PFSK-1 (cell line): ENCODE measurements around the gene TNS1.

Source experiments
- FOXP2 ChIP-seq: optimal IDR thresholded peaks from 2 replicates; pipeline ENCODE3; 2011; ENCODE audit warnings: borderline replicate concordance, control low read depth, inconsistent platforms; ENCODE audit not compliant: insufficient read depth; ENCODE audit errors: extremely low read length, extremely low read depth
- POLR2AphosphoS5 ChIP-seq: IDR thresholded peaks from 2 replicates; pipeline ENCODE4 v1.6.1; 2012; ENCODE audit warnings: low read depth, mild to moderate bottlenecking, control low read depth, low read length, moderate library complexity
- SIN3A ChIP-seq: IDR thresholded peaks from 2 replicates; pipeline ENCODE4 v1.6.1; 2012; ENCODE audit warnings: mild to moderate bottlenecking, low read length, moderate library complexity, borderline replicate concordance; ENCODE audit not compliant: insufficient read depth
- TAF1 ChIP-seq: IDR thresholded peaks from 2 replicates; pipeline ENCODE4 v1.6.1; 2012; ENCODE audit warnings: low read length, control low read depth, borderline replicate concordance; ENCODE audit not compliant: insufficient read depth
- TF ChIP-seq, protein P1 (sequence below), 2 experiments: IDR thresholded peaks; 2 replicates each; pipeline versions ENCODE4 v1.6.1 to v1.8.0; 2011 to 2012; ENCODE audit warnings: low read depth in 2 of 2, low read length in 2 of 2, control low read depth in 1 of 2, inconsistent platforms in 1 of 2, mild to moderate bottlenecking in 1 of 2, moderate library complexity in 1 of 2; ENCODE audit not compliant: insufficient read depth in 1 of 2

DNA sequence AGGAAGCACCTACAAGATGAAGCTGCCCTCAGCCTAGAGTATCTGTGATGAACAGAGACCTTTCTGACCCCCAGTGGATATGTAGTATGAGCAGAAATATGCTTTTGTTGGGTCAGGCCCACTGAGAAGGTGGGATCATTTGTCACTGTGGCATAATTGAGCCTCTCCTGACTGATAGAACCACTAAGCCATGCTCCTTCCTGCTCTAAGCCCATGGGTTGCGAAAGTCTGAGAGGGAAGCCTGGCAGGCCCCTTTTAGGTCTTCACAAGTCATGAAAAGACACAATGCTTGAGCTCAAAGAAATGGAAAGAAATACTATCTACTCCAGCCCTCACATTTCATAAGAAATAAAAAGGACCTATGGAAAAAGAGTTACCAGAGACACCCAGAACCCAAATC, 127.7 kb downstream of the TNS1 start:
- no peak for TF ChIP-seq TAF1
- TF ChIP-seq POLR2AphosphoS5, result no peak
- TF ChIP-seq, protein P1, sequence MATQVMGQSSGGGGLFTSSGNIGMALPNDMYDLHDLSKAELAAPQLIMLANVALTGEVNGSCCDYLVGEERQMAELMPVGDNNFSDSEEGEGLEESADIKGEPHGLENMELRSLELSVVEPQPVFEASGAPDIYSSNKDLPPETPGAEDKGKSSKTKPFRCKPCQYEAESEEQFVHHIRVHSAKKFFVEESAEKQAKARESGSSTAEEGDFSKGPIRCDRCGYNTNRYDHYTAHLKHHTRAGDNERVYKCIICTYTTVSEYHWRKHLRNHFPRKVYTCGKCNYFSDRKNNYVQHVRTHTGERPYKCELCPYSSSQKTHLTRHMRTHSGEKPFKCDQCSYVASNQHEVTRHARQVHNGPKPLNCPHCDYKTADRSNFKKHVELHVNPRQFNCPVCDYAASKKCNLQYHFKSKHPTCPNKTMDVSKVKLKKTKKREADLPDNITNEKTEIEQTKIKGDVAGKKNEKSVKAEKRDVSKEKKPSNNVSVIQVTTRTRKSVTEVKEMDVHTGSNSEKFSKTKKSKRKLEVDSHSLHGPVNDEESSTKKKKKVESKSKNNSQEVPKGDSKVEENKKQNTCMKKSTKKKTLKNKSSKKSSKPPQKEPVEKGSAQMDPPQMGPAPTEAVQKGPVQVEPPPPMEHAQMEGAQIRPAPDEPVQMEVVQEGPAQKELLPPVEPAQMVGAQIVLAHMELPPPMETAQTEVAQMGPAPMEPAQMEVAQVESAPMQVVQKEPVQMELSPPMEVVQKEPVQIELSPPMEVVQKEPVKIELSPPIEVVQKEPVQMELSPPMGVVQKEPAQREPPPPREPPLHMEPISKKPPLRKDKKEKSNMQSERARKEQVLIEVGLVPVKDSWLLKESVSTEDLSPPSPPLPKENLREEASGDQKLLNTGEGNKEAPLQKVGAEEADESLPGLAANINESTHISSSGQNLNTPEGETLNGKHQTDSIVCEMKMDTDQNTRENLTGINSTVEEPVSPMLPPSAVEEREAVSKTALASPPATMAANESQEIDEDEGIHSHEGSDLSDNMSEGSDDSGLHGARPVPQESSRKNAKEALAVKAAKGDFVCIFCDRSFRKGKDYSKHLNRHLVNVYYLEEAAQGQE (IDR thresholded peaks at IDR 0.05; ENCODE audit: insufficient read depth in 1 of 2, low read depth in 2 of 2, low read length in 2 of 2), result no peak
- no peak for TF ChIP-seq SIN3A
- no peak for TF ChIP-seq FOXP2
